ENCODE measurements around the gene DDX47. TPM values are rescaled to one million over a fixed set of nuclear protein-coding genes. Genes with fewer than 3 reads are reported as not detected.
"Not testable (repeated sequence)": the region's sequence is repeated elsewhere in the genome, so short reads cannot be mapped to it uniquely, and the experiment has no call there.

Gene DDX47
- total RNA-seq, 1 donor from 2014 or later: 97.1 TPM

GRCh38 chr12:12871587-12872138, 58.5 kb downstream of the DDX47 start:
- ATAC-seq (ENCODE audit: low read depth): no peak
- ChIA-PET CTCF (no interaction called here), POLR2A (no interaction called here)
- no peaks in the 10 kb centered on the region for H3K9me3 Mint-ChIP-seq
- H3K27ac Mint-ChIP-seq: no peak overlapping the region
- no peaks in the 10 kb centered on the region for H3K36me3 Mint-ChIP-seq (ENCODE audit: low read depth)
- DNase-seq: no peak
- no peaks in the 10 kb centered on the region for H3K4me1 Mint-ChIP-seq
- TF ChIP-seq CTCF (IDR thresholded peaks at IDR 0.05): no peak
- no peak overlapping the region for H3K4me3 Mint-ChIP-seq
- H3K27me3 Mint-ChIP-seq: no peaks in the 10 kb centered on the region
- intact Hi-C loops (cut with micrococcal nuclease): no loop called here

- H3K27ac Mint-ChIP-seq: no peak overlapping the region
- intact Hi-C loops (cut with micrococcal nuclease): no loop called here
- CTCF ChIA-PET: no interaction called here
Measured at GRCh38 chr12:12872139-12872933, 59.2 kb downstream of the DDX47 start.

GRCh38 chr12:12872934-12873275, 59.8 kb downstream of the DDX47 start:
- ATAC-seq (ENCODE audit: low read depth): no peak
- no peaks in the 10 kb centered on the region for H3K27me3 Mint-ChIP-seq
- DNase-seq: no peak
- no peak for TF ChIP-seq CTCF (IDR thresholded peaks at IDR 0.05)
- H3K27ac Mint-ChIP-seq: no peak overlapping the region
- intact Hi-C loops (cut with micrococcal nuclease): no loop called here
- H3K4me1 Mint-ChIP-seq: no peaks in the 10 kb centered on the region
- H3K36me3 Mint-ChIP-seq (ENCODE audit: low read depth): no peaks in the 10 kb centered on the region
- CTCF ChIA-PET: no interaction called here
- POLR2A ChIA-PET: interaction anchor here (0.6 kb wide), 1 partner anchor 176 kb away, joined by 3 read pairs; no protein-coding TSS in a partner anchor
- no peaks in the 10 kb centered on the region for H3K9me3 Mint-ChIP-seq
- H3K4me3 Mint-ChIP-seq: no peak overlapping the region

More at GRCh38 chr12:12872139-12872933, 59.2 kb downstream of the DDX47 start:
- Mint-ChIP-seq H3K27me3 (no peaks in the 10 kb centered on the region), H3K36me3 (ENCODE audit: low read depth) (no peaks in the 10 kb centered on the region), H3K4me1 (no peaks in the 10 kb centered on the region), H3K9me3 (no peaks in the 10 kb centered on the region), H3K4me3 (no peak overlapping the region)
- POLR2A ChIA-PET: interaction anchor here (0.6 kb wide), 1 partner anchor 175 kb away, joined by 3 read pairs; no protein-coding TSS in a partner anchor
- no peak for TF ChIP-seq CTCF (IDR thresholded peaks at IDR 0.05)
- DNase-seq (no peak), ATAC-seq (ENCODE audit: low read depth) (no peak)

GRCh38 chr12:12874029-12874428, 60.9 kb downstream of the DDX47 start:
- TF ChIP-seq CTCF (IDR thresholded peaks at IDR 0.05): no peak

GRCh38 chr12:12875301-12875700, 62.2 kb downstream of the DDX47 start:
- DNase-seq; POLR2A ChIA-PET; intact Hi-C loops (cut with micrococcal nuclease); CTCF ChIA-PET; H3K36me3 Mint-ChIP-seq (ENCODE audit: low read depth); H3K9me3 Mint-ChIP-seq; H3K27me3 Mint-ChIP-seq; H3K27ac Mint-ChIP-seq; ATAC-seq (ENCODE audit: low read depth); H3K4me1 Mint-ChIP-seq; H3K4me3 Mint-ChIP-seq: not testable (repeated sequence)

More at GRCh38 chr12:12874029-12874428, 60.9 kb downstream of the DDX47 start:
- H3K4me1 Mint-ChIP-seq: no peaks in the 10 kb centered on the region
- H3K4me3 Mint-ChIP-seq: no peak overlapping the region
- no peaks in the 10 kb centered on the region for H3K27me3 Mint-ChIP-seq
- DNase-seq (no peak), ATAC-seq (ENCODE audit: low read depth) (no peak)
- ChIA-PET CTCF (interaction anchor here (0.6 to 0.8 kb wide), 2 partner anchors 12 to 338 kb away, joined by 3 to 4 read pairs; no protein-coding TSS in a partner anchor), POLR2A (no interaction called here)
- H3K36me3 Mint-ChIP-seq (ENCODE audit: low read depth): no peaks in the 10 kb centered on the region
- intact Hi-C loops (cut with micrococcal nuclease): no loop called here
- no peak overlapping the region for H3K27ac Mint-ChIP-seq
- no peaks in the 10 kb centered on the region for H3K9me3 Mint-ChIP-seq

All from activated B cell treated with CpG ODN at 0.5 μM for 24 hours (primary cell).